K562 (cell line): Measurements from ENCODE around the gene FEV. TPM values are rescaled to one million over a fixed set of nuclear protein-coding genes. Genes with fewer than 3 reads are reported as not detected.

Source experiments
- CREM ChIP-seq: IDR thresholded peaks from 2 replicates; pipeline ENCODE4 v1.6.1; 2014; ENCODE audit warnings: antibody characterized with exemption, low read depth
- FIP1L1 ChIP-seq: fragments of 200-400 bp; formaldehyde crosslinking; IDR thresholded peaks from 2 replicates; pipeline ENCODE4 v1.6.1; 2018; ENCODE audit warnings: mild to moderate bottlenecking, low read depth, low read length; ENCODE audit not compliant: poor library complexity, severe bottlenecking
- NCOA2 ChIP-seq, 2 experiments: fragments of 450-650 bp; IDR thresholded peaks; 2 replicates each; pipeline ENCODE4 v1.6.1; 2018; ENCODE audit warnings: mild to moderate bottlenecking in 2 of 2, moderate library complexity in 1 of 2; ENCODE audit not compliant: partially characterized antibody in 2 of 2
- NFE2L1 ChIP-seq: fragments of 450-650 bp; IDR thresholded peaks from 2 replicates; pipeline ENCODE4 v1.6.1; 2016; ENCODE audit warnings: missing genetic modification characterization, low read depth, mild to moderate bottlenecking, missing compliant biosample characterization, moderate library complexity, borderline replicate concordance
- REST ChIP-seq, 2 experiments: fragments of 450-650 bp; formaldehyde crosslinking in 1 of 2; IDR thresholded peaks; 2 replicates each; pipeline versions ENCODE4 v1.4.0 to v1.6.1; 2014 to 2020; ENCODE audit warnings: mild to moderate bottlenecking in 2 of 2, borderline replicate concordance in 1 of 2, low read depth in 1 of 2
- SP1 ChIP-seq: sonication (generic); formaldehyde crosslinking; IDR thresholded peaks from 2 replicates; pipeline ENCODE4 v1.8.1; 2022; ENCODE audit warnings: mild to moderate bottlenecking, missing genetic modification reagents
- STAG1 ChIP-seq: sonication (generic); formaldehyde crosslinking; IDR thresholded peaks from 2 replicates; pipeline ENCODE4 v1.5.0; 2020; ENCODE audit warnings: missing genetic modification reagents, borderline replicate concordance
- ZBTB34 ChIP-seq: fragments of 250-450 bp; sonication (Bioruptor Pico); IDR thresholded peaks from 2 replicates; pipeline ENCODE4 v1.8.0; 2021; ENCODE audit warnings: mild to moderate bottlenecking, moderate library complexity
- polyA plus RNA-seq, 8 experiments: library from polyadenylated mRNA; depleted of rRNA in 4 of 8; stranded (reverse) in 5 of 8; unstranded in 3 of 8; fragments of >200 nt; fragmentation: Nextera tagmentation in 2 of 8; fragmentation: Illumina TruSeq in 1 of 8; extraction: Ambion mirVana in 2 of 8; extraction: Trizol in 1 of 8; gene quantifications; 2 replicates each; pipeline versions ENCODE4 v1.2.1 to v1.2.3, GENCODE V29; 2011 to 2014; ENCODE audit warnings: inconsistent platforms in 1 of 8, missing spikeins in 1 of 8
- total RNA-seq, 7 experiments: library from RNA; depleted of rRNA in 6 of 7; stranded (reverse); fragments of >200 nt in 6 of 7; fragmentation: Illumina TruSeq in 2 of 7; extraction: Trizol in 2 of 7; gene quantifications; 2 replicates each; pipeline versions ENCODE4 v1.2.1 to v1.2.3, GENCODE V29; 2011 to 2021; ENCODE audit warnings: low replicate concordance in 1 of 7
- TF ChIP-seq, protein P1 (sequence below): IDR thresholded peaks from 2 replicates; pipeline ENCODE4 v1.6.1; 2011; ENCODE audit warnings: borderline replicate concordance, low read depth, mild to moderate bottlenecking, moderate library complexity, low read length; ENCODE audit not compliant: insufficient read depth, poor library complexity, severe bottlenecking
- TF ChIP-seq, protein P2 (sequence below): sonication (generic); formaldehyde crosslinking; IDR thresholded peaks from 2 replicates; pipeline ENCODE4 v1.8.0; 2022; ENCODE audit warnings: missing genetic modification reagents, mild to moderate bottlenecking, borderline replicate concordance

The FEV gene
- total and polyA plus RNA-seq, 9 of the 15 experiments (the other 6 are each of a cell fraction or from before 2014, with no cell fraction given), result 0.08 to 1.6 (median 0.62) TPM; not detected in 1

- TF ChIP-seq NCOA2 (IDR thresholded peaks at IDR 0.05; ENCODE audit: partially characterized antibody in 2 of 2) (no peak), FIP1L1 (no peak), NFE2L1 (tag) (no peak), ZBTB34 (no peak), CREM (0 out of 2 replicates have a peak, but pooled peaks have one; percentile 10), SP1 (CRISPR knock-in tag) (0 out of 2 replicates have a peak, but pooled peaks have one; percentile 33), REST (IDR thresholded peaks at IDR 0.05; ENCODE audit: borderline replicate concordance) (peak; percentile 40; the same call in 1 of the 2 replicates), REST (CRISPR knock-in tag; IDR thresholded peaks at IDR 0.05; ENCODE audit: low read depth) (no peak), STAG1 (CRISPR knock-in tag) (no peak)
- TF ChIP-seq, protein P1, sequence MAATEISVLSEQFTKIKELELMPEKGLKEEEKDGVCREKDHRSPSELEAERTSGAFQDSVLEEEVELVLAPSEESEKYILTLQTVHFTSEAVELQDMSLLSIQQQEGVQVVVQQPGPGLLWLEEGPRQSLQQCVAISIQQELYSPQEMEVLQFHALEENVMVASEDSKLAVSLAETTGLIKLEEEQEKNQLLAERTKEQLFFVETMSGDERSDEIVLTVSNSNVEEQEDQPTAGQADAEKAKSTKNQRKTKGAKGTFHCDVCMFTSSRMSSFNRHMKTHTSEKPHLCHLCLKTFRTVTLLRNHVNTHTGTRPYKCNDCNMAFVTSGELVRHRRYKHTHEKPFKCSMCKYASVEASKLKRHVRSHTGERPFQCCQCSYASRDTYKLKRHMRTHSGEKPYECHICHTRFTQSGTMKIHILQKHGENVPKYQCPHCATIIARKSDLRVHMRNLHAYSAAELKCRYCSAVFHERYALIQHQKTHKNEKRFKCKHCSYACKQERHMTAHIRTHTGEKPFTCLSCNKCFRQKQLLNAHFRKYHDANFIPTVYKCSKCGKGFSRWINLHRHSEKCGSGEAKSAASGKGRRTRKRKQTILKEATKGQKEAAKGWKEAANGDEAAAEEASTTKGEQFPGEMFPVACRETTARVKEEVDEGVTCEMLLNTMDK, result peak; percentile 82
- TF ChIP-seq, protein P2, sequence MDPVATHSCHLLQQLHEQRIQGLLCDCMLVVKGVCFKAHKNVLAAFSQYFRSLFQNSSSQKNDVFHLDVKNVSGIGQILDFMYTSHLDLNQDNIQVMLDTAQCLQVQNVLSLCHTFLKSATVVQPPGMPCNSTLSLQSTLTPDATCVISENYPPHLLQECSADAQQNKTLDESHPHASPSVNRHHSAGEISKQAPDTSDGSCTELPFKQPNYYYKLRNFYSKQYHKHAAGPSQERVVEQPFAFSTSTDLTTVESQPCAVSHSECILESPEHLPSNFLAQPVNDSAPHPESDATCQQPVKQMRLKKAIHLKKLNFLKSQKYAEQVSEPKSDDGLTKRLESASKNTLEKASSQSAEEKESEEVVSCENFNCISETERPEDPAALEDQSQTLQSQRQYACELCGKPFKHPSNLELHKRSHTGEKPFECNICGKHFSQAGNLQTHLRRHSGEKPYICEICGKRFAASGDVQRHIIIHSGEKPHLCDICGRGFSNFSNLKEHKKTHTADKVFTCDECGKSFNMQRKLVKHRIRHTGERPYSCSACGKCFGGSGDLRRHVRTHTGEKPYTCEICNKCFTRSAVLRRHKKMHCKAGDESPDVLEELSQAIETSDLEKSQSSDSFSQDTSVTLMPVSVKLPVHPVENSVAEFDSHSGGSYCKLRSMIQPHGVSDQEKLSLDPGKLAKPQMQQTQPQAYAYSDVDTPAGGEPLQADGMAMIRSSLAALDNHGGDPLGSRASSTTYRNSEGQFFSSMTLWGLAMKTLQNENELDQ (CRISPR knock-in tag), result no peak
These were observed 17.6 kb upstream of the FEV start (continued) for GRCh38 chr2:219002395-219003266.
